Subcutaneous abdominal adipose tissue (tissue), 5 donors: Measurements from ENCODE around the gene GZMM.

ENCODE experiments used
- H3K27ac ChIP-seq: one replicate; pipeline ENCODE4 v1.7.0; 2013; ENCODE audit warnings: low read depth, mild to moderate bottlenecking, inconsistent platforms, low read length, moderate library complexity
- H3K27me3 ChIP-seq, 5 donors: one replicate each; pipeline ENCODE4 v1.7.0; 2013; ENCODE audit warnings: low read length in 5 of 5, inconsistent platforms in 1 of 5; ENCODE audit not compliant: control insufficient read depth in 5 of 5, insufficient read depth in 4 of 5
- H3K36me3 ChIP-seq, 5 donors: one replicate each; pipeline ENCODE4 v1.7.0; 2013; ENCODE audit warnings: low read length in 5 of 5; ENCODE audit not compliant: control insufficient read depth in 5 of 5, insufficient read depth in 5 of 5
- H3K4me1 ChIP-seq, 5 donors: one replicate each; pipeline ENCODE4 v1.7.0; 2013; ENCODE audit warnings: low read length in 5 of 5, mild to moderate bottlenecking in 3 of 5, moderate library complexity in 1 of 5; ENCODE audit not compliant: control insufficient read depth in 5 of 5, insufficient read depth in 5 of 5
- H3K4me3 ChIP-seq, 5 donors: one replicate each; pipeline ENCODE4 v1.7.0; 2013; ENCODE audit warnings: low read length in 5 of 5, low read depth in 1 of 5
- H3K9ac ChIP-seq, 5 donors: one replicate each; pipeline ENCODE4 v1.7.0; 2013; ENCODE audit warnings: low read length in 5 of 5, mild to moderate bottlenecking in 4 of 5, moderate library complexity in 3 of 5
- H3K9me3 ChIP-seq, 5 donors: one replicate each; pipeline ENCODE4 v1.7.0; 2013; ENCODE audit warnings: low read length in 5 of 5; ENCODE audit not compliant: control insufficient read depth in 5 of 5
- donor health status: healthy.
- donor health status: healthy.
- donor health status: healthy.
- donor health status: healthy.
- donor health status: healthy.

The GZMM gene

GRCh38 chr19:512547-513365, 31.1 kb upstream of the GZMM start:
- no peaks in the 10 kb centered on the region for H3K27me3 ChIP-seq
- no peak overlapping the region for H3K27ac ChIP-seq
- H3K9me3 ChIP-seq: no peaks in the 10 kb centered on the region
- H3K9ac ChIP-seq: no peak overlapping the region
- no peak overlapping the region for H3K4me3 ChIP-seq
- H3K36me3 ChIP-seq: peaks cover 0 to 13% (median 4%) of the 10 kb centered on the region in 5 donors
- peaks cover 6 to 35% (median 27%) of the 10 kb centered on the region in 5 donors for H3K4me1 ChIP-seq

GRCh38 chr19:513368-514165, 30.3 kb upstream of the GZMM start:
- H3K36me3 ChIP-seq: peaks cover 0 to 13% (median 4%) of the 10 kb centered on the region in 5 donors

GRCh38 chr19:514166-514663, 29.6 kb upstream of the GZMM start:
- H3K27ac ChIP-seq: no peak overlapping the region
- H3K36me3 ChIP-seq: peaks cover 0 to 13% (median 4%) of the 10 kb centered on the region in 5 donors
- H3K9ac ChIP-seq: no peak overlapping the region
- H3K4me3 ChIP-seq: no peak overlapping the region
- H3K4me1 ChIP-seq: peaks cover 6 to 23% (median 14%) of the 10 kb centered on the region in 5 donors
- H3K27me3 ChIP-seq: no peaks in the 10 kb centered on the region
- H3K9me3 ChIP-seq: no peaks in the 10 kb centered on the region

More at GRCh38 chr19:513368-514165, 30.3 kb upstream of the GZMM start:
- H3K9ac ChIP-seq: no peak overlapping the region
- H3K9me3 ChIP-seq: no peaks in the 10 kb centered on the region
- no peak overlapping the region for H3K4me3 ChIP-seq
- peaks cover 6 to 26% (median 19%) of the 10 kb centered on the region in 5 donors for H3K4me1 ChIP-seq
- H3K27me3 ChIP-seq: no peaks in the 10 kb centered on the region
- no peak overlapping the region for H3K27ac ChIP-seq

DNA sequence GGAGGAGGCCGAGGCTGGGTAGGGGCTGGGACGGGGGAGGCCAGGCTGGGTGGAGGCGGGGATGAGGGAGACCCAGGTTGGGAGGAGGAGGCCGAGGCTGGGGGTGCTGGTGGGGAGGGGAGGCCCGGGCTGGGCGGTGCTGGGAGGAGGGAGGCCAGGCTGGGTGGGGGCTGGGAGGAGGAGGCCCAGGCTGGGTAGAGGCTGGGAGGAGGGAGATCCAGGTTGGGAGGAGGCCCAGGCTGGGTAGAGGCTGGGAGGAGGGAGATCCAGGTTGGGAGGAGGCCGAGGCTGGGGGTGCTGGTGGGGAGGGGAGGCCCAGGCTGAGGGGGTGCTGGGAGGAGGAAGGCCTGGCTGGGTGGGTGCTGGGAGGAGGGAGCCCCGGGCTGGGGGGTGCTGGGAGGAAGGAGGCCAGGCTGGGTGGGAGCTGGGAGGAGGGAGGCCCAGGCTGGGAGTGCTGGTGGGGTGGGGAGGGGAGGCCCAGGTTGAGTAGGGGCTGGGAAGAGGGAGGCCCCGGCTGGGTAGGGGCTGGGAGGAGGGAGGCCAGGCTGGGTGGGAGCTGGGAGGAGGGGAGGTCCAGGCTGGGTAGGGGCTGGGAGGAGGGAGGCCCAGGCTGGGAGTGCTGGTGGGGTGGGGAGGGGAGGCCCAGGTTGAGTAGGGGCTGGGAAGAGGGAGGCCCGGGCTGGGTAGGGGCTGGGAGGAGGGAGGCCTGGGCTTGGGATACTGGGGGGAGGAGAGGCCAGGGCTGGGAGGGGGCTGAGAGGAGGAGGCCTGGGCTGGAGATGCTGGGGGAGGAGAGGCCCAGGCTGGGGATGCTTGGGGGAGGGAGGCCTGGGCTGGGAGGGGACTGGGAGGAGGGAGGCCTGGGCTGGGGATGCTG, 25.9 kb upstream of the GZMM start:
- H3K4me3 ChIP-seq: no peak overlapping the region
- no peaks in the 10 kb centered on the region for H3K27me3 ChIP-seq
- no peak overlapping the region for H3K27ac ChIP-seq
- no peak overlapping the region for H3K9ac ChIP-seq
- no peaks in the 10 kb centered on the region for H3K9me3 ChIP-seq
- peaks cover 0 to 10% (median 0%) of the 10 kb centered on the region in 5 donors for H3K36me3 ChIP-seq
- H3K4me1 ChIP-seq: peaks cover 0 to 3% (median 0%) of the 10 kb centered on the region in 5 donors

GRCh38 chr19:518598-519231, 25.1 kb upstream of the GZMM start:
- no peak overlapping the region for H3K27ac ChIP-seq
- H3K4me3 ChIP-seq: no peak overlapping the region

DNA sequence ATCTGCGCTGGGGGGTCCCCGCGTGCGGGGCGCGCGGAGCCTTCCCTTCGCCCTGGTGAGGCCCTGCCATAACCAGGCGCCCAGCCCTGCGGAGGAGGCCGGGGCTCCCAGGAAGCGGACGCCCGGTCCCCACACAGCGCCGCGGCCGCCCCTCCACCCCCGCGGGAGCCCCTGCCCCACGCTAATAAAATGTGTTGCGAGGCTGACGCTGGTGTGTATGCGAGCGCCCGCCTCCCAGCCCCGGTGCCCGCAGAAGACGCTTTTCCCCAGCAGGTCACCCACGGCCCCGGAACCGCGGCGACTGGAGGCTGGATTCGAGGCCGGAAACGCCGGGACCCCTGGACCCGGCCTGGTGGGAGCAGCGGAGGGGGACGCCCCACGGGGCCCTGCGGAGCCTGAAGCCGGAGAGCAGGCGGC, 24.4 kb upstream of the GZMM start:
- Histone ChIP-seq H3K36me3 (peaks cover 0 to 4% (median 0%) of the 10 kb centered on the region in 5 donors), H3K4me1 (peaks cover 0 to 5% (median 3%) of the 10 kb centered on the region in 5 donors), H3K9ac (no peak overlapping the region), H3K27me3 (no peaks in the 10 kb centered on the region), H3K9me3 (no peaks in the 10 kb centered on the region), H3K4me3 (no peak overlapping the region), H3K27ac (no peak overlapping the region)

More at GRCh38 chr19:518598-519231, 25.1 kb upstream of the GZMM start:
- Histone ChIP-seq H3K4me1 (no peaks in the 10 kb centered on the region), H3K9ac (no peak overlapping the region), H3K36me3 (peaks cover 0 to 7% (median 0%) of the 10 kb centered on the region in 5 donors), H3K27me3 (no peaks in the 10 kb centered on the region), H3K9me3 (no peaks in the 10 kb centered on the region)

- H3K9me3 ChIP-seq: no peaks in the 10 kb centered on the region
- peaks cover 0 to 5% (median 3%) of the 10 kb centered on the region in 5 donors for H3K4me1 ChIP-seq
- no peak overlapping the region for H3K9ac ChIP-seq
- H3K4me3 ChIP-seq: no peak overlapping the region
- no peak overlapping the region for H3K27ac ChIP-seq
- peaks cover 0 to 8% (median 5%) of the 10 kb centered on the region in 5 donors for H3K27me3 ChIP-seq
- H3K36me3 ChIP-seq: peaks cover 0 to 4% (median 0%) of the 10 kb centered on the region in 5 donors
These were observed 21.1 kb upstream of the GZMM start for GRCh38 chr19:522726-523125.

DNA sequence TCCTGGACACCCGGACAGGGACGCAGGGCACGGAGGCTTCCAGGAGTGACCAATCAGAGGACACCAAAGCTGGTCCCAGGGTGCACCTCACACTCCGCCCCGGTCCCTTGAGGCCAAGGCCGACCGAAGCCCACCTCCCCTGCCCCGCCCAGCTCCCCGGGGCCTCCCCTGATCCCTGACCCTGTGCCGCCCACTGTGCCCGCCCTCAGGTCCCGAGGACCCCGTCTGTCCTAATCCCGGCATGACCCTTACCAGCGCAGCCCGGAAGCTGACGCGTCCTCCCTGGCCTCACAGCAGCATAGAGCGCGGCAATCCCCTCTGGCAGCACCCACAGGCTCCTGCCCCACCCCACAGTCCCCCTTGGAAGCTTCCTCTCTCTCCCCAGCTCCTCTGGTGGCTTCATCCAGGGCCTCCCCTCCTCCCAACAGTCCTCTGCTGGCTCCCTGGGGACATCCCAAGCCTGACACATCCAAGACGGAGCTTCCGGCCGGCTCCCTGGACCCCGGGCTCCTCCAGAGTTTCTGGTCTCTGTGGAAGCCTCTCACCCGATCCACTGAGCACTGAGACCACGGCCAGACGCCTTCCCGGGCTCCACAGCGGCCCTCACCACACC, 19.7 kb upstream of the GZMM start:
- Histone ChIP-seq H3K4me1 (peaks cover 0 to 5% (median 3%) of the 10 kb centered on the region in 5 donors), H3K27me3 (peaks cover 0 to 8% (median 5%) of the 10 kb centered on the region in 5 donors), H3K27ac (no peak overlapping the region), H3K9me3 (no peaks in the 10 kb centered on the region), H3K36me3 (peaks cover 0 to 4% (median 0%) of the 10 kb centered on the region in 5 donors), H3K4me3 (peak overlapping the region in 1 of 5 donors; percentile 22), H3K9ac (no peak overlapping the region)
